HG02938 (cell line): ENCODE results near the gene CDC42EP3.

Source experiments
- ATAC-seq: cut with Tn5 transposase; IDR thresholded peaks from one replicate; pipeline ENCODE4 v1.9.1; 2021; ENCODE audit warnings: mild to moderate bottlenecking, moderate library complexity; ENCODE audit not compliant: unreplicated experiment

Gene CDC42EP3

DNA sequence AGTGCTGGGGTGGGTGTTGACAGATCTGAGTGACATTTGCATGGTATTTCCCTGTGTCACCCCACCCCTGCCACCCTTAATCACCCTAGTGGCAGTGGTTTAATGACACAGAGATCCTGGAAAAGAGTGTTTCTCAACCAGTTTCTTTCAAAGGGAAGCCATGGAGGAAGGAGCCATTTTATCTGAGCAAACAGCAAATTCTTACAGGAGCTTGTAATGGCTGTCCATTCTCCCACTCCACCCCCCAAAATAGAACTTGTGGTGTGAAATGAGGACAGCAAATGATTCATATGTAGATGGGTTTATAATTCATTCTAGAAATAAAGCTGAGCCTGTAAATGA lies 51.5 kb downstream of the CDC42EP3 start:
- ATAC-seq, result no peak

DNA sequence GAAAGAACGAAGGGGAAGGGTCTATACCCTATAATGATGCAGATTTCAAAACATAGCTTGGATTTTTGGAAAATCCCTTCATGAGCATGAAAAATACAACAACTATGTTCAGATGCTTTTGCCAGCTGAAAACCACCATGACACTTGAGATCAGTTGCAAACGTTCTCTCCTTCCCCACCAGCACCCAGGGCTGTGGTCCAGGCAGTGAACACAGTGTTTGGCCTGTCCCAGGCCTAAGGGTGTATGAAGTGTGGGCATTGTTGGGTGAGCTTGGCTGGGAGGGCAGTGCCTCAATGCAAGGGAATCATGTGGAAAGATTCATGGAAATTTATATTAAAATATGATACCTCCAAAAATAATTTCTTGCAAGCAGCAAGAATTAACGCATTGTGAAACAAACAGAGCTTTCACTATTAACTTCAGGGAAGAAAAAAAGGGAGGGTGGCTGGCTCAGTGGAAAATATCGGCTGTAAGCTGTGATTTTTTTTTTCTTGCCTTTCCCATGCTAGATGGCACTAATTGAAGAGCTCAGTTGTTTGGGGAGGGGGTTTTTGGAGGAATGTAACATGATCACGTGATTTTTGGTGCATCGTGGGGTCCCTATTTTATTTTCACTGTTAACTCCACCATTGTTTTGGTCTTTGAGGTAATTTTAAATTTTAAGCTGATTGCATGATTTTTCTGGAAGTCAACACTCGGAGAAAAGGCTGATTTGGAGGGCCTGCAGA lies 52.0 kb downstream of the CDC42EP3 start:
- no peak for ATAC-seq

DNA sequence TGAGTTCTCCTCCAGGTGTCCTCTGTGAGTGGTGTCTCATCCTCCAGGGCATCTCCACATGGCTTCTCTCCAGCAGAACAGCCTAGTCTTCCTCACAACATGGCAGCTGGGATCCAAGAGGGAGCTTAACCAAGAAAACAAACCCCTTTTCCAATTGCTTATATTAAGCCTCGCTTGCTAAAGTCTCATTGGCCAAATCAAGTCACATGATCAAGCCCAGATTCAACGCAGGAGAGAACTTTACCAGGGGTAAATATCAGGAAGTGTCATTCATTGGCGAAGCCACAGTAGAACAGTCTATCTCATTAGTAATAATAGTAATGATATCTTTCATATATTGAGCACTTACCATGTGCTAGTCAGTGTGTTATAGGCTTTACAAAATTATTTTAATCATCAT lies 53.1 kb downstream of the CDC42EP3 start:
- no peak for ATAC-seq

- ATAC-seq, result no peak
Observed at GRCh38 chr2:37617119-37617892, 54.1 kb downstream of the CDC42EP3 start.

- no peak for ATAC-seq
Observed at GRCh38 chr2:37616677-37617005, 54.8 kb downstream of the CDC42EP3 start.

DNA sequence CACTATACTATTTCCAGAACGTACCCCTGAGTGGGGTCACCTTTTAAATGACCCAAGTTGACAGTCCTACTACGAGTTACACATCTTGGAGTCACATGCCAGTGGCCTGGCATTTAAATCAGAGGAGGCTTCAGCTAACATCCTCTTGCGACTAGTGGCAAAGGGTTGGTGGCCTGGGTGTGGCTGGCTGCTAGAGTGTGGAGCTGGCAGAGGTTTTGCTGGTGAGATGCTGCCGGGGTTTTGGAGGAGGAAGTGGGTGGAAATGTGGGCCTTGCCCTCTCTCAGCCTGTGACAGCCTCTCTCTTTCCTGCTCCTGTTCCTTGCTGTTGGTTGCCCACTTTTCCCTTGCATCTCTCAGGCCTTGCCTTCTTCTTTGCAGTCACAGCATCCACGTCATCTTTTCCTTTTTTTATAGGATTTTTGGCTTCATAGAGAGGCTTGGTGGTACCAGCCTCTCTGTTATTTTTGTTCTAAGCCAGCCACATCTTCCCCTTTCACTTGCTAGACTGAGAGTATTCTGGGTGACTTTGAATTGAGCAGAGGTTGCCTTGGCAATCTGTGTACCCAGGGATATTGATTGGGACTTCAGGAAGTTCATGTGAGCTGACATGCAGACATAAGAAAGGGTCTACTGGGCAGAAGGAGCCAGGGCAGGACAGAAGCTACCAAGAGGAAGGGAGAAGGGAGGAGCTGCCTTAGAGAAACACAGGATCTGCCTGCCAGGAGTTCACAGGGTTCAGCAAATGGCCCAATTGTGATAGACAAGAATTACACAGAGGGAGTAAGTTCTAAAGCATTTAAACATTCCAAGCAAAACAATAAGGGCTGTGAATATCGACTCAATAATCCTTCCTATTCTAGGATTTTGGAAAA lies 55.4 kb downstream of the CDC42EP3 start:
- ATAC-seq, result no peak

GRCh38 chr2:37614061-37614738 lies 57.2 kb downstream of the CDC42EP3 start:
- no peak for ATAC-seq

GRCh38 chr2:37612382-37612781 lies 59.1 kb downstream of the CDC42EP3 start:
- ATAC-seq, result no peak

DNA sequence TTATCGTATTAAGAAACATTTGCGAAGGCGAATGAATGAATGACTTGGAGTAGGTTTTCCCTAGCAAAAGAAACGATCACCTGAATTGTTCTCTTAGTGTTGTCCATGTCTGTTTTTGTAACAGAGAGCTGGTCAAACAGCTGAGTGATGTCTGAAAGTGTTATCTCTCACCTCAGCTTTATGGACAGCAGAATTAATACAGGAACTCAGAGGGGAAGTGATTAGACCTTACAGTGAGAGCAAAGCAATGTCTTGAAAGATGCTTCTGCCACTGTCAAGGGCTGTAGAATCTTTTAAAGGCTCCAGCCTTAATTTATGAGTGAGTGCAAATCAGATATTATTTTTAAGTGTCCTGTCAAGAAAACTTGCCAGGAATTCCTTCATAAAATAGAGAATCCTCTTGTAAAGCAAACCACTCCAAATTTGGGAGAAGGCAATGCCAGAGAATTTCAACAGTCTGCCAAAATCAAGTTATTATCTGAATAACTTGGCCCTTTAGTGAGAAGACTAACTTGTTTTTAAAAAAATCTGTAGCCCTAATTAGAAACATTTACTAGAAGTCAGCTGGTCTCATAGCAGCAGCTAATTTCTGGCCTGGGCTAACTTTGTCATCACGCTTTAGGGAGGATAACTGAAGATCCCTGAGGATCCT lies 60.7 kb downstream of the CDC42EP3 start:
- no peak for ATAC-seq

DNA sequence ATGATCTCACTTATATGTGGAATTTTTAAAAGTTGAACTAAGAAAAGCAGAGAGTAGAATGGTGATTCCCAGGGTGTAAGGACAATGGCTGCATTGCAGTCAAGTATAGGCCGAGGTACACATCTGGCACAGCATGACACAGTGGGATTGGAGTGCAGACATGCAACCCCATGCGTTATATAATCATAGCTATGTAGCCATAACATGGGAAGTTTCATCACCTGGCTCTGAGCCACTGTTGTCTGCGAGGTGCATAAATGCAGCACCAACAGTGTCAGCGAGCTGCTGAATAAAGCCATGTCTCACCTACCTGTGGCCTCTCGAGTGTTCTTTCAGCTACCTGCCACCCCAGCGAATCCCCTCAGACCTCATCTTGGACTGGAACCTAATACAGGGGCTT lies 61.7 kb downstream of the CDC42EP3 start:
- ATAC-seq, result no peak

- no peak for ATAC-seq
Observed at GRCh38 chr2:37604716-37605115, 66.7 kb downstream of the CDC42EP3 start.

DNA sequence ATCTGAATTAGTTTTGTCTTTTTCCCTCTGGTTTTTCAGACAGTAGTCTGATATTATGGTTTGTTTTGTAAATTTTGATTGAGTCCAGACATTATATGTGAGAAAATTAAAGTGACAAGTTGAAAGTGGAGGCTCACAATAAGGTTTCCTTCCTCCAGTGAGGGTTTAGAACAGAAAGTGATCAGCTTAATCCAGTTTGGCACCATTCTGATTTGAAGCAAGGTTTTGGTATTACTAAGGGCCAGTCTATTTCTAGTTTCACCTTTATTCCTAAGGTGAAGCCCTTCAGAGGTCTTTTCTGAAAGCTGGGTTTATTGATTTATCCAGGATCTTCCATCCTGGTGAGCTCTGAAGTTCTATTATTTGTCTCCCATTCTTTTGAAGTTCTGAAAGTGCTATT lies 68.7 kb downstream of the CDC42EP3 start:
- no peak for ATAC-seq

- no peak for ATAC-seq
Observed at GRCh38 chr2:37602040-37602439, 69.4 kb downstream of the CDC42EP3 start.

DNA sequence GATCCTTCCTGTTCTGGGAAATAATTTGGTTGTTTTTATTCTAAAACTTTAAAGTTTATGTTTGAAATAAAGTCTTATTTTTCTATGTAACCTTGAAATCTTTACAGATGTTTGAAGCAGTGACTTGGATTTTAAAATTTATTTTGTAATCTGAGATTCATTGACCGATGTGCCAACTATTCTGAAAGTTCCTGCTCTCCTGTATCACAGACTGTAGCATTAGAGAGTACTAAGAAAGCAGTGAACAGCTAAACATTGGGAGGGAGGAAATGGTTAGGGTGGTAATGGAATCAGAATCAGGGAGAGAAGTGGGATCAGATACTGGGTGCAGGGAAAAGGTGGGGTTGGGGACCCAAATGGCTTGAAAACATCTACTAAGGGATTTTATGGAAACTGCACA lies 69.9 kb downstream of the CDC42EP3 start:
- ATAC-seq, result no peak

DNA sequence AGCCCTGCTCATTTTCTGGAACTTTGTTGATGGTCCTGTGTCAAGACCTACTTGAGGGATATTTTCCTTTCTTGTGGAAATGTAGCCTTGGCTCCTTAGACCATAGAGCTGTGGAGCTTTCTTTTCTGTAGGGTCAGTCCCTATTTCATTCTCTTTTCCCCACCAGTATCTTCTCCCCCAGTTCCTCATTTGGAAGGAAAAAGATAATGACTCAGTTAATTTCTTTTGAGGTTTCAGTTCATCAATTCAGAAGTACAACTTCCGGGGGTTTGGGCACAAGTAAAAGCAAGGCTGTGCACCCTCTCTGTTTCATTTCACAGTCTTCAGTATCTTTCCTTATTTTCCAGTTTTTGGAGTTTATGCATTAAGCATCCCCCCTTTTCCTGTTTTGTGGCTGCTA lies 70.7 kb downstream of the CDC42EP3 start:
- ATAC-seq, result no peak

DNA sequence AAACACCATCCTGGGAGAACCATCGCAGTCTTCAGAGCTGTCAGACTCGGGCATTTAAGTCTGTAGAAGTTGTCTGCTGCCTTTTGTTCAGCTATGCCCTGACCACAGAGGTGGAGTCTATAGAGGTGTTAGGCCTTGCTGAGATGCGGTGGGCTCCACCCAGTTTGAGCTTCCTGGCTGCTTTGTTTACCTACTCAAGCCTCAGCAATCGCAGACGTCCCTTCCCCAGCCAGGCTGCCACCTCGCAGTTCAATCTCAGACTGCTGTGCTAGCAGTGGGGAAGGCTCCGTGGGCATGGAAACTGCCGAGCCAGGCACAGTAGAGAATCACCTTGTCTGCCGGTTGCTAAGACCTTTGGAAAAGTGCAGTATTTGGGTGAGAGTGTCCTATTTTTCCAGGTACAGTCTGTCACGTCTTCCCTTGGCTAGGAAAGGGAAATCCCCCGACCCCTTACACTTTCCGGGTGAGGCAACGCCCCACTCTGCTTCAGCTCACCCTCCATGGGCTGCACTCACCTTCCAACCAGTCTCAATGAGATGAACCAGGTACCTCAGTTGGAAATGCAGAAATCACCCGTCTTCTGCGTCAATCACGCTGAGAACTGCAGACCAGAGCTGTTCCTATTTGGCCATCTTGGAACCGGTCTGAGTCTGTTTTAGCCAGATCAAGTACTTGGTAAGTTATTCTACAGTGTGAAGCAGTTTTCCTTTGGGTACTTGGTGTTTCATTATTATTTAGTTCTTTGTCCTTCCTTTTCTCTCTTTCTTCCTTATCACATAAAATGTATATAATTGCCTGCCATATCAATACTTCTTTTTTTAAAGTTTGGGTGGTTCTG lies 71.5 kb downstream of the CDC42EP3 start:
- no peak for ATAC-seq

DNA sequence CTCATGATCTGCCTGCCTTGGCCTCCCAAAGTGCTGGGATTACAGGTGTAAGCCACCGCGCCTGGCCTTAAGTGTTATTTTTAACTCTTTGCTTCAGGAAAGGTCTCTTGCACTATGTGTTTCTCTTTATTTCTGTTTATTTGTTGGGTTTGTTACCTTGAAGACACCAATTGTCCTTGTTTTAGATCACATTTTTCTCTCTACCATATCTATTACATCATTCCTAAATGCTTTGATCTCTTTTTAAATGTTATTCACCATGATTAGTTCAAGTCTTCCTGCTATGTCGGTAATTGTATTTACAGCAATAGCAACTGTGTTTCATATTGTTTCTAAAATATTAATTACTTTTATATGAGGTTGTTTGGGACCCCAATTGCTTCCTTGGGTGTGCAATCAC lies 77.7 kb downstream of the CDC42EP3 start:
- ATAC-seq, result no peak

GRCh38 chr2:37593024-37593423 lies 78.4 kb downstream of the CDC42EP3 start:
- ATAC-seq, result no peak
